LNCAP (cell line): ENCODE measurements around the gene BAAT.

Source experiments
- TF ChIP-seq, protein P1 (sequence below): fragments of 450-650 bp; IDR thresholded peaks from 2 replicates; pipeline ENCODE4 v1.5.1; 2017; ENCODE audit warnings: mild to moderate bottlenecking

The BAAT gene

DNA sequence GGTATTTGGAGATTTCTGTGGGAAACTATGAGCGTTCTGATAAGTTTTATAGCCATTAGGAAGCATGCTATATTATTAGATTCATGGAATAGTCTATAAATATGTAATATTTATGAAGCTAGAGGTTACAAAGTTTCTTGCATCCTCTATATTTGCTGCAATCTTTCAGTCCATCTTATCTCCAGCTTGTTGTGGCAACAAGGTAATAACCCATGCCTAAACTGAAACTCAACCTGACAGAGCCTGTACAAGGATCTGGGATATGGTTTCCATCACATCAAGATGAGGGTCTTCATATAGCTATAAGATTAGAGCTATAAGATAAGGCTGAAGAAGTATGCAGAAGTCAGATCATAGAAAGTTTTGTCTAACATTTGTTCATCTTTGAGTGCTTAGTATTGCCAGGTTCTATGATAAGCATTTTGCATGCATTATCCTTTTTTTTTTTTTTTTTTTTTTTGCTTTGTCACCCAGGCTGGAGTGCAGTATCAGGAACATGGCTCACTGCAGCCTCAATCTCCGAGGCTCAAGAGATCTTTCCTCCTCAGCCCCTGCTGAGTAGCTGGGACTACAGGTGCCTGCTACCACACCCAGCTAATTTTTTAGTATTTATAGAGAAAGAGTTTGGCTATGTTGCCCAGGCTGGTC is 14.8 kb downstream of the BAAT start:
- TF ChIP-seq, protein P1, sequence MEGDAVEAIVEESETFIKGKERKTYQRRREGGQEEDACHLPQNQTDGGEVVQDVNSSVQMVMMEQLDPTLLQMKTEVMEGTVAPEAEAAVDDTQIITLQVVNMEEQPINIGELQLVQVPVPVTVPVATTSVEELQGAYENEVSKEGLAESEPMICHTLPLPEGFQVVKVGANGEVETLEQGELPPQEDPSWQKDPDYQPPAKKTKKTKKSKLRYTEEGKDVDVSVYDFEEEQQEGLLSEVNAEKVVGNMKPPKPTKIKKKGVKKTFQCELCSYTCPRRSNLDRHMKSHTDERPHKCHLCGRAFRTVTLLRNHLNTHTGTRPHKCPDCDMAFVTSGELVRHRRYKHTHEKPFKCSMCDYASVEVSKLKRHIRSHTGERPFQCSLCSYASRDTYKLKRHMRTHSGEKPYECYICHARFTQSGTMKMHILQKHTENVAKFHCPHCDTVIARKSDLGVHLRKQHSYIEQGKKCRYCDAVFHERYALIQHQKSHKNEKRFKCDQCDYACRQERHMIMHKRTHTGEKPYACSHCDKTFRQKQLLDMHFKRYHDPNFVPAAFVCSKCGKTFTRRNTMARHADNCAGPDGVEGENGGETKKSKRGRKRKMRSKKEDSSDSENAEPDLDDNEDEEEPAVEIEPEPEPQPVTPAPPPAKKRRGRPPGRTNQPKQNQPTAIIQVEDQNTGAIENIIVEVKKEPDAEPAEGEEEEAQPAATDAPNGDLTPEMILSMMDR = no peak

DNA sequence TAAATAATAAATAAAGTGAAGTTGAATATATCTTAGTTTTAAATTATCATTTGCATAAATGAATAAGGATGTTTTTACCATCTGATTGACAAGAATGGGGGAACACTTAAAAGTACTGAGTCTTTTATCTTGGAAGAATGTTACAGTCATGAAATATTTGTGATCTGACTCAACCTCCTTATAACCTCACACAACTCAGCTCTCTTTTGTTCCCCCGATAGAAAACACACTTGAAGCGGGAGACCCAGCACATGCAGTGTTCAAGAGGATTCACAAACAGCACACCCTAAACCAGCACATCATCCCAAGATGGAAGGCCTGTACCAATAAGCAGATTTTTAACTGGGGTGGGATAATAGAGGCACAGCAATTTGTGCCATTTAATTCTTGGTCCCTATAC is 15.5 kb downstream of the BAAT start:
- TF ChIP-seq, protein P1 = no peak

GRCh38 chr9:101367323-101367722 is 17.5 kb downstream of the BAAT start:
- TF ChIP-seq, protein P1 = no peak

- TF ChIP-seq, protein P1 = no peak
Measured at GRCh38 chr9:101366038-101366756, 18.6 kb downstream of the BAAT start.

DNA sequence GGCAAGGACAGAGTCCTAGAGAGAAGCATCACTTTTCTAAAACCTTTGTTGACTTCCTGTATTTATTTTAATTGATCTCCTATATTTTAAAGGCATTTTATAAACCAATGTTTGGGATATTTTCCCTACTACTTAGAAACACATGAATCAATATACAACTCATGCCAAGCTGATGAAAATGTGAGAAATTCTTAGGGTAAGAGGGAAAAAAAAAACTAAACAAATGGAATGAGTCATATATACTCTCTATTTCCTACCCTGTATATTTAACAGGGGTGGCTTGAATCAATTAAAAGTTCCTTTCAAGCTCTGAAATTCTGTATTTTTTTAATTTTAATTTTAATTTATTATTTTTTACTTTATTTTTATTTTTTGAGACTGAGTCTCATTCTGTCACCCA is 19.6 kb downstream of the BAAT start:
- TF ChIP-seq, protein P1 = no peak

GRCh38 chr9:101362450-101362849 is 22.4 kb downstream of the BAAT start:
- TF ChIP-seq, protein P1 = no peak

GRCh38 chr9:101360647-101361046 is 24.2 kb downstream of the BAAT start:
- TF ChIP-seq, protein P1 = no peak
